ENCODE data around the gene LRTM1. TPM values are rescaled to one million over a fixed set of nuclear protein-coding genes. Genes with fewer than 3 reads are reported as not detected.

LRTM1 gene
- total RNA-seq, 1 donor from 2014 or later: not detected

DNA sequence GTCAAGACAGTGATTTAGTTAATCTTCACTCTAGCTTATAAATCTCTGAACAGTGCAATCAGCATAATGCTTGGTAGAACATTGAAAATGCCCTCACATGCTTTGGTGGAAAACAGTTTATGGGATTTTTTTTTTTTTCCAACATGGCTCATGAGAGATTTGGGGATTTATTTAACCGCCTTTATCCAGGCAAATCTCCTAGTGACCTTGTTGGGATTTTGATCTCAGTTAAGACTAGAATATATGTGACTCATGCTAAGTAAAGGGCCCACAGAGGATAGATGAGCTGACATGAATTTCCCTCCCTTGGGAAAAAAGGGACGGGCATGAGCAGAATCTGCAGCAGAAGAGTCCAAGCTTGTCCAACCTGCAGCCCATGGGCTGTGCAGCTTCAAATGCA, 18.7 kb downstream of the LRTM1 start:
- Mint-ChIP-seq H3K27me3 (peaks cover 5% of the 10 kb centered on the region), H3K4me3 (ENCODE audit: low read depth) (no peak overlapping the region), H3K36me3 (ENCODE audit: insufficient read depth) (no peaks in the 10 kb centered on the region), H3K9me3 (ENCODE audit: low read depth) (peaks cover 9% of the 10 kb centered on the region), H3K4me1 (ENCODE audit: low read depth) (no peaks in the 10 kb centered on the region), H3K27ac (no peak overlapping the region)
- TF ChIP-seq, protein P1, sequence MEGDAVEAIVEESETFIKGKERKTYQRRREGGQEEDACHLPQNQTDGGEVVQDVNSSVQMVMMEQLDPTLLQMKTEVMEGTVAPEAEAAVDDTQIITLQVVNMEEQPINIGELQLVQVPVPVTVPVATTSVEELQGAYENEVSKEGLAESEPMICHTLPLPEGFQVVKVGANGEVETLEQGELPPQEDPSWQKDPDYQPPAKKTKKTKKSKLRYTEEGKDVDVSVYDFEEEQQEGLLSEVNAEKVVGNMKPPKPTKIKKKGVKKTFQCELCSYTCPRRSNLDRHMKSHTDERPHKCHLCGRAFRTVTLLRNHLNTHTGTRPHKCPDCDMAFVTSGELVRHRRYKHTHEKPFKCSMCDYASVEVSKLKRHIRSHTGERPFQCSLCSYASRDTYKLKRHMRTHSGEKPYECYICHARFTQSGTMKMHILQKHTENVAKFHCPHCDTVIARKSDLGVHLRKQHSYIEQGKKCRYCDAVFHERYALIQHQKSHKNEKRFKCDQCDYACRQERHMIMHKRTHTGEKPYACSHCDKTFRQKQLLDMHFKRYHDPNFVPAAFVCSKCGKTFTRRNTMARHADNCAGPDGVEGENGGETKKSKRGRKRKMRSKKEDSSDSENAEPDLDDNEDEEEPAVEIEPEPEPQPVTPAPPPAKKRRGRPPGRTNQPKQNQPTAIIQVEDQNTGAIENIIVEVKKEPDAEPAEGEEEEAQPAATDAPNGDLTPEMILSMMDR (IDR thresholded peaks at IDR 0.05; ENCODE audit: unreplicated experiment): no peak
- DNase-seq (ENCODE audit: low spot score, unreplicated experiment): no peak

DNA sequence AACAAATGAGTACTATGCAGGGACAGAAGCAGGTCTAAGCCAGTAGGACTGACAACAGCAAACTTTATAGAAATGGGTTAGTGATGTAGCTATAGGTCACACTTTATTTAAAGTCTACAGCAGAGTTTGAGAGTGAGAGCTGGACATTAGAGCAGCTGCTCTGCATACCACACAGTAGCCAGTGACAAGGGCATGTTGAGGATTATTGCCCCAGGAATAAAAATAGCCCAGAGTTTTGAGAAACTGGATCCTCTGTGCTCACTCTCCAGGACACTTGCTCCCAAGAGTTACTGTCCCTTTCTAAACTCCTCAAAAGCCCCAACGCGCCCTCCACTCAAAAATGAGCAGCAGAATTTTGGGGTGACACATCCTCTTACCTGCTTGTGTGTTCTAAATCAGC, 21.1 kb downstream of the LRTM1 start:
- Mint-ChIP-seq H3K4me1 (ENCODE audit: low read depth) (no peaks in the 10 kb centered on the region), H3K27me3 (peaks cover 5% of the 10 kb centered on the region), H3K36me3 (ENCODE audit: insufficient read depth) (no peaks in the 10 kb centered on the region), H3K27ac (no peak overlapping the region), H3K4me3 (ENCODE audit: low read depth) (no peak overlapping the region), H3K9me3 (ENCODE audit: low read depth) (peaks cover 4% of the 10 kb centered on the region)
- no peak for DNase-seq (ENCODE audit: low spot score, unreplicated experiment)
- TF ChIP-seq, protein P1 (IDR thresholded peaks at IDR 0.05; ENCODE audit: unreplicated experiment): no peak

DNA sequence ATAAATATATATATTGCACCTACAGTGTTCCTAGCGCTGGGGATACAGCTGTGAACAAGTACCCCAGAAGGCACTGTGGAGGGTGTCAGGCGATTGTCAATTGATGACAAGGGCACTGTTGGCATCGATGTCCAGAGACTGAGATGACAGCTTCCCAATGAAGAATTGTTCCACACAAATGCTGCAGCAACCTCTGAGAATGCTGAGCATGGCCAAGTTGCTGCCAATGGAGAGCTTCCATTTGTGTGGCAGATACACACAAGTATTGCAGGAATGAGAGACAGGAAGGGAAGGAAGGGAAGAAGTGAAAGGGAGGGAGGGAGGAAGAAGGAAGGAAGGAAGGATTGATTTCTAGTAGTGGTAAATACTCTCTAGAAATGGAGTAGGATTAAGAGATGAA, 21.9 kb downstream of the LRTM1 start:
- TF ChIP-seq, protein P1 (IDR thresholded peaks at IDR 0.05; ENCODE audit: unreplicated experiment): no peak
- Mint-ChIP-seq H3K27me3 (peaks cover 5% of the 10 kb centered on the region), H3K4me1 (ENCODE audit: low read depth) (no peaks in the 10 kb centered on the region), H3K36me3 (ENCODE audit: insufficient read depth) (no peaks in the 10 kb centered on the region), H3K27ac (no peak overlapping the region), H3K4me3 (ENCODE audit: low read depth) (no peak overlapping the region), H3K9me3 (ENCODE audit: low read depth) (no peaks in the 10 kb centered on the region)
- DNase-seq (ENCODE audit: low spot score, unreplicated experiment): no peak

DNA sequence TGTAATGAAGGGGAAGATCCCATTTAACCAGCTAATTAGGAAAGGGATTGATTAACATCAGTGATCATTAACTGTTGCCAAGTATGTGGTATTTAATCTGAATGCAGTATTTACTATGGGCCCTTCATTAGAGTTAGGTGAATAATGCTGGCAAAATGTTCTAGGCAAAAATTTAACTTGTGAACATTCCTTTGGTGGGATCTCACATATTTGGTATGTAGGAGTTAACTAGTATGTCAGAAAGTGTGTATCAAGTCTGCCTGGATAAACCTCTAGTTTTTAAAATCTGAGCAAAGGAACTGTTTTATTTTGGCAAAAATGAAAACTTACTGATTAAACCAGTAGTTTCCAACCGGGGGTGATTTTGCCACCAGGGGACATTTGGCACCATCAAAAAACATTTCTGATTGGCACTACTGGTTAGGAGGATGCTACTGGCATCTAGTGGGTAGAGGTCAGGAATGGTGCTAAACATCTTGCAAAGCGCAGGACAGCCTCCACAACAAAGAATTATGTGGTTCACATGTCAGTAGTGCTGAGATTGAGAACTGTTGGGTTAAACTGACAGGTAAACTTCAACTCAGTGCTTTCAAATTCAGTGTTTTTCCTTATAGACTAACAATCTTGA, 22.5 kb downstream of the LRTM1 start:
- DNase-seq (ENCODE audit: low spot score, unreplicated experiment): no peak
- H3K27me3 Mint-ChIP-seq: peaks cover 5% of the 10 kb centered on the region
- H3K9me3 Mint-ChIP-seq (ENCODE audit: low read depth): no peaks in the 10 kb centered on the region
- H3K4me1 Mint-ChIP-seq (ENCODE audit: low read depth): no peaks in the 10 kb centered on the region
- H3K4me3 Mint-ChIP-seq (ENCODE audit: low read depth): no peak overlapping the region
- no peaks in the 10 kb centered on the region for H3K36me3 Mint-ChIP-seq (ENCODE audit: insufficient read depth)
- TF ChIP-seq, protein P1 (IDR thresholded peaks at IDR 0.05; ENCODE audit: unreplicated experiment): no peak
- H3K27ac Mint-ChIP-seq: no peak overlapping the region

DNA sequence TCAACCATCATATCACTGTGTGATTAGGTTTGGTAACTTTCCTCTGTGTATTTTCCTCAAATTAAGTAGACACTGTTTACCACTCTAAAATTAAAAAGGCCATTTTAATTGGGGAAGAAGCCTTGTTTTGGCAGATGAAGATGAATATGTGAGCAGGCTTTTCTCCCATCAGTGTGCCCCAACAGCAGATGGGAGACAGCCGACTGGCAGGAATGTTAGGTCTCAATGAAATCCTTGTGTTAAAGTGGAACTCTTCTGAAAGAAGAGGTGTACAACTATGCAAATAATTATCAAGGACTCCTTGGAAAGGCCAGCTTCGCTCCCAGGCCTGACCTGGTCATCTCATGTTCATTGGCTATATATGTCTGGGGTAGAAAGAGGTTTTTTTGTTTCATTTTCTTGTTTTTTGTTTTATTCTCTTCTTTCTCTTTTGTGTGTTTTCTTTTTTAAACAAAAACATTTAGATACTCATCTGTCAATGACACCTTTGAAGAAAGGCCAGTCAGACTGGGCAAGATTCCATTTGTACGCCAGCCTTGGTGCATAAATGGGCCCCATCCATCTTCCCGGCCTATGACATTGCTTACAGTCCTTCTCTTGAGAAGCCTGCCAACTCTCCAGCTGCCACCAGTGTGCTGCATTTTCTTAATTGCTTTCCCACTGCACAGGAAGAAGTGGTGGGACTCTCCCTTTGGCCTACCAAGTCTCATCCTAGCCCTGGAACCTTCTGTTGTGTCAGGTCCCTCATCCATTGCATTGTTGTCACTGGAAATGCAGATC, 25.8 kb downstream of the LRTM1 start:
- Mint-ChIP-seq H3K9me3 (ENCODE audit: low read depth) (no peaks in the 10 kb centered on the region), H3K4me1 (ENCODE audit: low read depth) (peaks cover 2% of the 10 kb centered on the region), H3K4me3 (ENCODE audit: low read depth) (no peak overlapping the region), H3K27ac (no peak overlapping the region), H3K36me3 (ENCODE audit: insufficient read depth) (no peaks in the 10 kb centered on the region), H3K27me3 (peaks cover 8% of the 10 kb centered on the region)
- TF ChIP-seq, protein P1 (IDR thresholded peaks at IDR 0.05; ENCODE audit: unreplicated experiment): no peak
- DNase-seq (ENCODE audit: low spot score, unreplicated experiment): no peak
